ENCODE data around the gene CHRM2.
"Not testable (repeated sequence)": the region's sequence is repeated elsewhere in the genome, so short reads cannot be mapped to it uniquely, and the experiment has no call there.

Gene CHRM2

DNA sequence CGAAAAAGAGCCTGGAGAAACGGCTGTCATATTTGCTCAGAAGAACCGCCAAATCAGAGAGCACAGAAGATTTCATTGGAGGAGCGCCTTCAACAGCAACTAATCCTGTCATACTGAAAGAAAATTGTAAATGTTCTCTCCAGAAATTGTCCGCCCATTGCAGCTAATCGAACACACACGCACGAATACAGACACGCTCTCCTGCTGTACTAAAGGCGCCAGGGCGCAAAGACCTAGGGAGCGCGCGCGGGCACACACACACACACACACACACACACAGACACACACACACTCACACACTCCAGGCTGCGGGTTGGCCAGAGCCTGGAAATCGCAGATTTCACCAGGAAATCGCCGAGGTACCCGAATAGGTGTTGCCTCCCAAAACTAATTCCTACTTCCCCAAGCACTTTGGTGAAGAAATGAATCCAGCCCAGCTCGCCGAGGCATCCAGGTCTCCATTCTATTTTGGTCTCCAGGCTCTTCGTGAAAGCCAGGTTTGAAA, at the start of gene CHRM2:
CHRM2 (plus strand) TSS at position 157 of the 505 bp plus-strand sequence. CDS start 146,214 bp downstream, outside the sequence.
- no peak for DNase-seq (ENCODE audit: low read depth)

DNA sequence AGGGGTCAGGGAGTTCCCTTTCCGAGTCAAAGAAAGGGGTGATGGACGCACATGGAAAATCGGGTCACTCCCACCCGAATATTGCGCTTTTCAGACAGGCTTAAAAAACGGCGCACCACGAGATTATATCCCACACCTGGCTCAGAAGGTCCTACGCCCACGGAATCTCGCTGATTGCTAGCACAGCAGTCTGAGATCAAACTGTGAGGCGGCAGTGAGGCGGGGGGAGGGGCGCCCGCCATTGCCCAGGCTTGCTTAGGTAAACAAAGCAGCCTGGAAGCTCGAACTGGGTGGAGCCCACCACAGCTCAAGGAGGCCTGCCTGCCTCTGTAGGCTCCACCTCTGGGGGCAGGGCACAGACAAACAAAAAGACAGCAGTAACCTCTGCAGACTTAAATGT, 37.1 kb upstream of the CHRM2 start:
- not testable (repeated sequence) for DNase-seq (ENCODE audit: low read depth)

DNA sequence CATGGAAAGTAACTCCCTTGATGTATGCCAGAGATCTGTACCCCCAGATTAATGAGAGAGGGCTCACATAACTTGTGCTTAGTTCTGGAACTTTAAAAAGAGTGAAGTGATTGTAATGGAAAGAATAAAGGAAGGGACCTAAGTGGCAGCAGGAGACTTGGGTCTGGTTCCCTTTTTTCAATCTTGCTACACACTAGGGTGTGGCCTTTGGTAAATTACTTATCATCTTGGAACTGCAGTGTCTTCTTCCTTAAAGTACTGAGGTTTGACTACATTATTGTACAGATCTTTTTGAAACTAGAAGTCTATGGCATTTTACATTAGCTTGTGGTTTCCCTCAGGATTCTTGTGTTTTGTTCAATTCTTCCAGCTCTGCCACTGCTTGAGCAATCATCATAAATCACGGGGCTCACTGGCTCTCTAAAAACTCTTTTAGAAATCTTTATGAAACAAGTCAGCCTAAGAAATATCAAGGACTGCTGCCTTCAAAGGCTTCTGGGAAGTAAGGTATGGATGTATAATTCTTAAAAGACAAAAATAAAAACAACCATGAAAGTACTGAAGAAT, 22.5 kb upstream of the CHRM2 start:
- no peak for DNase-seq (ENCODE audit: low read depth)

DNA sequence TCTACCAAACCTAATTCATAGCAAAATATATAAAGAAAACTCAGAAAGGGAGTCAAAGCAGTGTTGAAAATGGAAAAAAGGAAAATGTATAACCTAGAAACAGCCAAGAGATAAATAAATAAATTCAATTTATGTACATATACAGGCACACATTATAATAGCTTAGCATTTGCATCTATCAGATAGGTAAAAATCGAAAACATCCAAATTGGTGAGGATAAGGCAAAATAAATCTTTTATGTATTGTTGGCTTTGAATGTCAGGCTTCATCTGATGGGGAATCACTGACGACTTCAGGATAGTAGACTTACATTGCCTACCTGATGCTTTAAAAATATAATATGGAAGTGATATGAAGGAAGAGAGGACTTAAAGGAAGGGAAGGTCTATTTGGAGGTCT, 20.6 kb upstream of the CHRM2 start:
- no peak for DNase-seq (ENCODE audit: low read depth)

DNA sequence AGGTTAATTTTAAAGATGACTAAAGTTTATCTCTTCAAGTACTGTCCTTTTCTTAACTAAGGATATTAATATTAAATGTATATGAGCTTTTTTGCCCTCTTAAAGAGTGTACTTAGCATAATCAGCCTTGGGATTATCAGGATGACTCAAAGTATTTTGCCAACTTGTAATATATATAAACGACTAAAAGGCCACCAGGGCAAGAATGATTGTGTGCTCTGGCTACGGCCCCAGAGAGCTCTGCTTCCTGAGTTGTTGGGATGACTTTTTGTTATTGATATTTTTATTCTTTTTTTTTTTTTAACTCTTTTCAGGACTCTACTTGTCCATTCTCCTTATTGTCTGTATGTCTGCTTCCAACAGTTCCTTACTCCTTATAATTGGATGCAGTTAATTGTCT, 14.8 kb upstream of the CHRM2 start:
- DNase-seq (ENCODE audit: low read depth) = no peak

DNA sequence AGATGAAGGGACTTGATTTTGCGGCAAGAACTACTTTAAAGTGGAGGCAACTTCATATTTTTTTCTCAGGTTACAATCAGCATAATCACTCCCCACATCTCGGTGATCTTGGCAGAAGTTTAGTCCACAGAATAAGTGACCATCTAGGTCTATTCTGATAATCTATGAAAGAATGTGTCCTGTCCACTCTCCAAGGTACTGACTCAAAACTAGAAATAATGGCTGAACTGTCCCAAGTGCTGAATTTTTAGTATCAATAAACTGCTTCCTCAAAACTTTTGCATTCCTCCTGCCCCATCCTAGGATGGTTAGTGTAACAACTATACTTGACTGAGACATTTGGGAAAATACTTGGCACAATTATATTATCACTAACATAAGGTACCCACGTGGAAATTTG, 10.9 kb upstream of the CHRM2 start:
- no peak for DNase-seq (ENCODE audit: low read depth)

DNA sequence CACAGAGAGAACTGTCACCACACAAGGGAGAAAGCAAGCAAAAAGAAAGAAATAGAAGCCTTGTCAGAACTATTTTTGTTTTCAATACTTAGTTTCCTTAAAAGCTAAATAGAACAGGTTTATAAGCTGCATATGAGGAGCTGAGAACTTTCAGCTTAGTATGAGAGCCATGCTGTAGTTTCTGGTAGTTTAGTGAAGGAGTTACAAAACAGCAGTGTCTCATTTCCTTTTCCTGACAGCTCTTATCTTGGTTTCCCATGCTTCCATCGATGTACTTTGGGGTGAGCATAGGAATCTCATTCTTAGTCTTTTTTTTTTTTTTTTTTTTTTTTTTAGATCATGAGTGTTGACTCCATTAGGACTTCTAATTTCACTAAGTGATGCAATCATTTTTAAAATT, 8.6 kb upstream of the CHRM2 start:
- no peak for DNase-seq (ENCODE audit: low read depth)

DNA sequence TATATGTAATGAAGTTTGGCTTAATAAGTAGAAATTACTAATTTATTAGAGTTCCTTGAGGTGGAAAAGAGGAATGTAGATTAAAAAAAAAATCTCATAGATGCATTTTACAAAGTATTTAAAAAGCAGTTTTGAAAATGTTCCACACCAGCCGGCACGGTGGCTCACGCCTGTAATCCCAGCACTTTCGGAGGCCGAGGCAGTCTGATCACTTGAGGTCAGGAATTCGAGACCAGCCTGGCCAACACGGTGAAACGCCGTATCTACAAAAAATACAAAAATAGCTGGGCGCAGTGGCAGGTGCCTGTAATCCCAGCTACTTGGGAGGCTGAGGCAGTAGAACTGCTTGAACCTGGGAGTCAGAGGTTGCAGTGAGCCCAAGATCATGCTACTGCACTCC, 3.2 kb upstream of the CHRM2 start:
- no peak for DNase-seq (ENCODE audit: low read depth)

DNA sequence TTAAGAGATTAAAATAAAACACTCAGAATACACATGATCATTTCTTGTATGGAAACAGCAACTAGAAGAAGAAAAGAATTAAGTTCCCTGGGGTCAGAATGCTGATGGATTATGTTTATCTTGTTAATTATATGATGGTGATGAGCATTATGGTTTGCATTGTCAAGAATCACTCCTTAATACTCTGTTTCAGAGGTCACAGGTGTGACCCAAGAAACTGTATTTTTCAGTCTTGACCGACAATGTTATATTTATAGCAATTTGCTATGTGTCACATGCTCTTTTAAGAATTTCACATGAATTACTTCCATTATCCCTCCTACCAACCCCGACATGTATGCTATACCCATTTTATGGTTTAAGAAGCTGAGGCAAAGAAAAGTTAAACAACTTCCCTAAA, 2.7 kb upstream of the CHRM2 start:
- no peak for DNase-seq (ENCODE audit: low read depth)

DNA sequence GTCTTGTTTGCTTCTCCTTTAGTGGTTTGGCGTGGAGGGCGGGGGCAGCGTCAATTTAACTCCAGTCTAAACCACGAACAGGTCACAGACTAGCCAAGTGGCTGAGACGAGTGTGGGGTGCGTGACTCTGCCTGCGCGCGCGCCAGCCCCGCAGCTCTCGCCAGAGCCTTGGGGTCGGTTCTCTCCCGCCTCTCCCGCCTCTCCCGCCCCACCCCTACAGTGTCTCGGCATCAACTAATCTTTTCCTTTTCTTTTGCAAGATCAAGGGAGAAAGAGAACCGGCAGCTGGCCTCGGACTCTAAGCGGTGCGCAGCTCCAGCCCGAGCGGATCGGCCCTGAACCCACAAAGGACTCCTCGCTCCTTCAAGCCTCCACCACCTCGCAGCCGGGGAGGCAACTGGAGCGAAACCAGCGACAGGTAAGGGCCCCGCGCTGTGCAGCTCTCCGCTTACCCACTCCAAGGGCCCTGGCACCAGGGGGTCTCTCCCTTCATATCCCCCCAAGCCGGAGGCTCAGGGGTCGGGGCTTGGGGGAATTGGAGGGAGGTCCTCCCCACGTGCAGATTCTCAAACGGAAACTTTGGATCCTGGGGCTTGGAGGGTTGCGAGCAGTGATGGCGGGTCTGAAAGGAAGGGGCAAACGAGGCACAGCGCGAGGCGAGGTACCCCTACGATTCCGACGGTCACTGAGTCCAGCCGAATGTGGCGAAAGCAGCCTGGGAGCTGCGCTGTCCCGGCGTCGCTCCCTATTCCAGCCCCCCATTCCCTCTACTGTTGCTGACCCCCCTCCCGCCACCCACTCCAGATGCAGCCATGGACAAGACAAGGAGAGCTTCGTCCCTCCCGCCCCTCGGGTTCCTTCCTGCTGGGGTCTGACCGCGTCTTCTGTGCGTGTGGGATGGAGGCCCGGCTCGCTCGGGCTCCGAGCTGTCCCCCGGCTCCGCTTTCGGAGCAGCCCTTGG, 829 bp downstream of the CHRM2 start:
- DNase-seq (ENCODE audit: low read depth) = no peak

DNA sequence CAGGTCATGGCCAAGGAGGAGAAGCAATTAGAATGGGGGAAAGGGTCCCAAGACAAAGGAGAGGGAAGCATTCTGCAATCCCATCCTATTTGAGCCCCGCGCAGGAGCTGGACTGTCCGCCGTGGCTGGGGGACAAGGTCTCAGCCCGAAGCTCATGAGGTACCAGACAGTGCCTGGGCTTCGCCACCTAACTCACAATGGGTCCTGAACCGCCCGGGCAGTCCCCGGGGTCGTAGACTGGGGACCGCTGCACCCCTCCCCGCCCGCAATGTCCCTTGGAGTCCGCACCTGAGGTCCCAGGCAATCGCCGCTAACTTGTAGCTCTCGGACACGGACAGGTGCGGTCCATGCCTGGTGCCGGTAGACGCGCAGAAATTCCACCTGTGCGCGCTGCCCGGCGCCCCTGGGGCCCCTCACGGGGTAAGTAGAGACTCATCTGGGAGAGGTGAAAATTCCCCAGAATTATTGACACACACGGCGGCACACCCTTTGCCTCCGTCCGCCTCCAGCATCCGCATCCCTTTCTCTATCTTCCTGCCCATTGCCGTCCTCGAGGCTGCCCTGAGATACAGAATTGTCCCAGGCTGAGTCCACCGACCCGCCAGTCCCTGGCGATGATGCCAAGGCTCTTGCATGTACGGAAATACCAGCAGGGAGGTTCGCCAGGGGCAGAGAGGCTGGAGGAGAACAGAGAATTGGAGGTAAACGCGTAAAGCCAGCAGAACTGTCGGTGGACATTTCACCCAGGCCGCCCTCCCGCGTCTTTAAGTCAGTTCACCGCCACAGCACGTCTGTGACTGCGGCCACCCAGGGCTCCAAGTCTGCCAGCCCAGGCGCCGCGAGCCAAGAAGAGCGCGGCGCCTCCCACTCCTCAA, 1.8 kb downstream of the CHRM2 start:
- DNase-seq (ENCODE audit: low read depth) = no peak

DNA sequence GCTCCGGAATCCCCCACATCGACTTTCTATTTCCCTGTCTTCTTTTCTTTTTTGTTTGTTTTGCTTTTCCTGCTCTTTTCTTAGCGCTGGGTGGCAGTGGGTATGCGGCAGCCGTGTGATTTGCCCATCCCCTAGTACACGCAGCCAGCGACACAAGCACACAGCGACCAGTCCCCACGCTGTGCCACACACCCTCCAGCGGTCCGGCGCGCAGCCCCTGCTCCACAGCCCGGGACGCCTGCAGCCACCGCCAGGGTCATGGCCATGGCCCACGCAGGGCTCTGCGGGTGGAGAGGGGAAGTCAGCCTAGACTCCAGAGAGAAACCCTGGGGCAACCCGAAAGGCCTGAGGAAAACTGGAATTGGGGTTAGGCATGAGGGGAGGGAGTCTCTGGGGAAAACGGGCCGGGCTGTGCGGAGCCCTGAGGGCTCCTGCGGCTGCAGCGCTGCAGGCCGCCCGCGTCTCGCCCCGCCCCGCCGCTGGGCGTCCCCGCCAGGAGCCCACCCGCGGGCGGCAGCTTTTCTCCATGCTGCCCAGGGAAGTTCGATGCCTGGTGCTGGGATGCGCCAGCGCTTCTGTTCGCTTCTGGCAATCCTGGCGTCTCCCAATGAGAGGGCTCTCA, 2.5 kb downstream of the CHRM2 start:
- DNase-seq (ENCODE audit: low read depth) = no peak

DNA sequence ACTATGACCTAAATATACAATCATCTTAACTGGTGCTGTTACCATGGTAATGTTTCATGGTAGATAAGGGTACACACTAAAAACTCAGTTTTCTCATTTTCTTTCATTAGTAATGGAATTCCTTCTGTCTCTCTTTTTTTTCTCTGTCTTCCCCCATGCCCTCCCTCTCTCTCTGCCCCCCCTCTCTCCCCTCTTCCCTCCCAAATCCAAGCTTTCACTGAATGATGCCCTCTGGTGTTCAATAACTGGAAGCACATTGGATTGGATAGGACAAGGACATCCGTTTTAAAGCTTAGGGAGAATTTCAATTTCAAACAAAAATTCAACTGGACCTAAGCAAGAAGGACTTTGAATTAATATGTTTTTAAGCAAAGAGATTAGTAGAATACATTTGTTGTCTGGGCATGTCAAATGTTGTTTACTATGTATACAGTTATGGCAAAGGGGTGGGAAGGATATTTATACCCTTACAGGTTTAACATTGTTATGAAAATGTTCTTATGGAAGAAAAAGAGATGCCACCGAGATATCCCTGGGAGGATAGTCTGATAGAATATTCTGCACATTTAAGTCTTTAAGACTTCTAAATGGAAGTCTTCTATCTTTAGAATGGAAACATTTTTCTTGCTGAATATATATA, 6.1 kb downstream of the CHRM2 start:
- no peak for DNase-seq (ENCODE audit: low read depth)

DNA sequence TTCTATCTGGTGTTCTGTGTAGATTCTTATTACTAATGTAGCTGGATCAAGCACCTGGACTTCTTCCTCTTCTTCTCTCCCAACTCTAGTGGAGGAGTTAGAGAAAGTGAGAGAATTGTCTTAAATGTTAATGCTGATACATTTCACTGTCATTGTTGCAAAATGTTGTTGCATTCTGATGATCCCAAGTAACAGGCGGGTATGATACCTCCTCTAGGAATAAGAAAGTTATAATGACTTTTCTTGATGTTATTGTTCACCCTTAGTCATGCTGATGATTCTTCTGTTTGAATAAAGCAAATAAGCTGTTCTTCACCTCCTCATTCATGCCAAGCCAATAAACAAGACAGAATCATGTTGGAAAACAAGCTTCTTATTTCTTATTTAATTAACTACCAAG, 9.1 kb downstream of the CHRM2 start:
- DNase-seq (ENCODE audit: low read depth) = no peak

DNA sequence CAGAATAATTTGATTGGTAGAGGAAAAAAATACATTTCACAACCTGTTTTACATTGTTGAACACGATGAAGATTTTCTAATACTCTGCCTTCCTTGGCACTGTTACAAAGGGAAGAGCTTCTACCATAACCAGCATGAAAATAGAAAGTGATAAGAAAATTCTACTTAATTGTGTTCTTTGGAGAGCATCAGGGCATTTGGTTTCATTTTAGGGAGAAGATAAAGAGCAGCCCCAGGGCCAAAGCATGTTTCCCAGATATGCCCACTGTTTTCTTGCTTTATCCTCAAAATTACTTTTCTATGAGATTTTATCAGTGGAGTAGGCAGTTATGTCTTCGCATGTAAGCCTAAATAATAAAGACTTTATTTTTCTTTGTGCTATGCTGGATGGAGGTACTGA, 9.5 kb downstream of the CHRM2 start:
- DNase-seq (ENCODE audit: low read depth) = no peak

DNA sequence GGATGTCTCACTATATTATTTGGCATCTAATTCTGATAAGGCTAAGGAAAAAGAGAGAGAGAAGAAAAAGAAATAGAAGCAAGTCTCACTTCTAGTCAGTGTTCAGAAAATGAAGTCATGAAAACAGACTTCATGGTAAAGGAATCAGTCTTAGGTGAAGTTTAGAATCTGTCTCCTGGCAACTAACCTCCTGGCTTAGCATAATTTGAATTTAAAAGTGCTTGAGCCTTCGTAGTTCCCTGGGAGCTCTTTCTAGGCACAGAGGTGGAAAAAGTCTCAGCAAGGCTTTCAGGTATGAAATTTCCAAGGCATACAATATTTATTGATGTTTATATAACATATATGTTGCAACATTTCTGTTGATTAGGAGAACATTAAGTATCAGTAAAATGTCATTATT, 10.4 kb downstream of the CHRM2 start:
- no peak for DNase-seq (ENCODE audit: low read depth)

DNA sequence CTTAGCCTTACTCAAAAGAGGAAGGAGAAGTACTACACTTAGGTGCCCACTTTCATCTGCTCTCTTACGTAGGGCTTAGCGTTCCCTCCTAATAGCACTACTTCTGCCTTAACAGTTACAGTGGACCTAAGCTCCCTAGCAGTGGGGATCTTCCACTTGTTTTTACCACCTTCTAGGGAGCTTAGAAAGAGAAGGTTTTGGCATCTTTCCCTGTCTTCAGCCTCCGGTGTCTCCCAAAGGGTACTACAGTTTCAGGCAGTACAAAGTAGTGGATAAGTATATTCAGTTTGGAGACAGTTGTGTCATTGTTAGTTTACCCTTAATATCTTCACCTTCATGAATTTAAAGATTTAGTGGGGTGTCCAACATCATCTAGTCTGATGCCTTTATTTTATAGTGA, 14.6 kb downstream of the CHRM2 start:
- DNase-seq (ENCODE audit: low read depth) = no peak

DNA sequence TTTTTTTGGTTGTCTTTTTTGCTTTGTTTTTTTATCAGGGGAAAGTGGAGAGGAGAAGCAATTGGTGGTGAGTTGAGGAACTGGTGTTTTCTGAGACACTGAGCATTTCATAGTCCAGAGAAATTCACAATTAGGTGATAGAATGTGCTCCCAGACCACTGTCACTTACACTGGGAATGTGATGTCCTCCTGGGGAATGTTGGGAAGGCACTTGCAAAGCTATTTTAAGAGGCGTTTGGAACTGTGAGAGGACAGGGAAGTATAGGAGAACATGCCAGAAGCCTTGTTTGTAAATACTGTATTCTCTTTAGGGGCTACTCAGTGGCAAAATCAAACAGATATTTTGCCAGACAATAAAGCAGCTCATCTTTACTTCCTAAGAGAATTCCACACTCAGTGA, 16.0 kb downstream of the CHRM2 start:
- DNase-seq (ENCODE audit: low read depth) = no peak

DNA sequence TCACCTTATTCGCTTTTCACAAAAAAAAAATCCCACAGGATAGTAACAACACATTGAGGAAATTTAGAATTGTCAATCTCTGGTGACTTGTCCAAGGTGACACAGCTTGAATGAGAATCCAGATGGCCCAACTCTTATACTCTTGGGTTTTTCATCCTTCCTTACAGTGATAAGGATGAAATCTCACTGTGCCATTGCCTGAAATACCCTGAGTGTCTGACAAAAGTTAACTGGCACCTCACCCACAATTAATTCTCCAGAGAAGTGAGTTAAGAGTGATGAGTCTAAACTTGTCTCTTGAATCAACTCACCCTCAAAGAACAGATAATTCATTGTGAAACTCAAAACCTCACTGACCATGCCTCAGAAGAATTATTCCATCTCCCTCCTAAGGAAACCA, 18.9 kb downstream of the CHRM2 start:
- DNase-seq (ENCODE audit: low read depth) = no peak

DNA sequence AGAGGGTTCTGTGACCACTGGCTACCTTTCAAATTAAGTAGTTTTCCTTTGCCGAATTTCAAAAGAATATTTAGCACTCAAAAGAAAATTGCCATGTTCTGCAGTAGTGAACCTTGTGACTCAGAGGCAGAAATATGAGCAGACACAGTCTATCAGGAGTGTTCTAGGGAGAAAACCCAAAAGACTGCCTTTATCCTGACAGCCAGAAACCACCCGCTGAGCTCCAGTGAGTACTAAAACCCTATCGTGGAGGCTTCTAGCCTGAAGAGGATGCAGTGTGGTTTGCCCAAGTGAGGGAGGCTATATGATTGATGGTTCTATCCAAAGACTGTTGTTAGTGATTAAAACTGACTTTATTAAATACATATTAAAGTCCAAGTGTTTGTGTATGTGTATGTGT, 21.9 kb downstream of the CHRM2 start:
- no peak for DNase-seq (ENCODE audit: low read depth)

DNA sequence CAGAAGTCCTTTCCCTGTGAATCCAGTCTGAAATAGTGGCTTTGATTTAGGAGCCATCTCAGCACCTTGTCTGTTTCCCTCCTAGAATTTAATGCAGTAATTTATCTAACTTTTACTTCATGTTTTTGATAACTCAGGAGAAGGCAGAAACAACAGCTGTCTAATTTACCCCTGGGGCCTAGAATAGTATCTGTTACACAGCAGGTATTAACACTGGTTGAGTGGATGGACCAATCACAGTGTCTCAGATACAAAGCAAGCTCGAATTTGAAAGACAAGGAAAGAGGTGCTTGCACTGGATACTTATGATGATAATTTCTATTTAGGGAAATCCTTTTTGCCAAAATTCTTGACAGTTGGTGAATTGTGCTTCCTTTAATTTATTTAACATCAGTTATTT, 23.4 kb downstream of the CHRM2 start:
- no peak for DNase-seq (ENCODE audit: low read depth)

DNA sequence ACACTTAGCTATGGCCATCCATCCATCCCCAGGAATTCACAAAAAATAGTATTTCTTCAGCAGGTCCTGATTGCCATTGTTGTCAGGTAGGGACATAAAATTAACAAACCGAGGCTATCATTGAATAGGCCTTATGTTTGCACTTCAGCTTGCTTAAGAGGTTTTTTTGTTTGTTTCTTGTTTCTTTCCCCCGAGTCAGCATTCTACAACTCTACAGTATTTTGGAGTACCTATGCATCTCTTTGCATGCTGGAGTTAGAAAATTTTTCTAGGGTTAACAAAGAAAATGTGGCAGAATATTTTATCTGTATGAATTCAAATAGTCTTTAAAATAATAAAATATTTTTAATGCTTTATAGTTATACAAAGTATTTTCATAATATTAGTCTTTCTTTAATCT, 26.3 kb downstream of the CHRM2 start:
- no peak for DNase-seq (ENCODE audit: low read depth)
